ENCODE data around the gene KCNC3.

KCNC3 gene

DNA sequence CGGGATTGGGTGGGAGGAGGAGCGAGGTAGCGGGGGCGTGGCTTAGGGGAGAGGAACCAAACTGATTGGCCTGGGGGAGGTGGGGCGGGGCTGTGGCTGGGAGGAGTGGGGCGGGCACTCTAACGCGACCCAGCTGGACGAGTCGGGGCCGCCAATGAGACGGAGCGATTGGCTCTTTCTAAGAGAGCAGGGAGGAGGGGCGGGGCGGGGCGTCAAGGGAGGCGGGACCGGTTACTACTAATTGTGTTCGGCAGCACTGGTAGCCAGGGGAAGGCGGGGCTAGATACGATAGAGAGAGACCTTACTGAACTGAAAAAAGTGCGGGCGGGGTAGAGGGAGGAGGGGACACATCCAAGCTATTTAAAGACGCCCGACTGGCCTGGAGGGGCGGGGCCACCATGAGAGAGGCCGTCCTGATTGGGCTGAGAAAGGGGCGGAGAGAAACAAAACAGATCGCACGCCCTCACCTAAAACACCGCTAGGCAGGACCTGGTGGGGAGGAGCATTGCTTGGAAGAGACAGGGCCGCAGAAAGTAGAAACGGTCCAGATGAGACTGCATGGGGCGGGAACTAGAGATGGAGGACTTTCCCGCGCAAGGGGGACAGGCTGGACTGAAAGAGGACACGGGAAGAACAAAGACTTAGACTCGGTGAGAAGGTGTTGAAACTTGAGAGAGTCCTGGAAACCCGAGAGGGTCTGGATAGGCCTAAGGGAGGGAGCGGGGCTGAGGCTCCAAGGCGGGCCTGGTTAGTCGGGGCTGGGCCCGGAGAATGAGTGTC is at the start of gene KCNC3:
KCNC3 (minus strand) TSS at position 232 of the 780 bp plus-strand sequence. CDS start 295 bp downstream, outside the sequence.
- peak; percentile 38 to 87 for DNase-seq (ENCODE audit: low read depth in 2 of 2, low spot score in 1 of 2)

GRCh38 chr19:50378863-50379236 is 49.7 kb upstream of the KCNC3 start:
- DNase-seq (ENCODE audit: low read depth in 2 of 2, low spot score in 1 of 2) = no peak

DNA sequence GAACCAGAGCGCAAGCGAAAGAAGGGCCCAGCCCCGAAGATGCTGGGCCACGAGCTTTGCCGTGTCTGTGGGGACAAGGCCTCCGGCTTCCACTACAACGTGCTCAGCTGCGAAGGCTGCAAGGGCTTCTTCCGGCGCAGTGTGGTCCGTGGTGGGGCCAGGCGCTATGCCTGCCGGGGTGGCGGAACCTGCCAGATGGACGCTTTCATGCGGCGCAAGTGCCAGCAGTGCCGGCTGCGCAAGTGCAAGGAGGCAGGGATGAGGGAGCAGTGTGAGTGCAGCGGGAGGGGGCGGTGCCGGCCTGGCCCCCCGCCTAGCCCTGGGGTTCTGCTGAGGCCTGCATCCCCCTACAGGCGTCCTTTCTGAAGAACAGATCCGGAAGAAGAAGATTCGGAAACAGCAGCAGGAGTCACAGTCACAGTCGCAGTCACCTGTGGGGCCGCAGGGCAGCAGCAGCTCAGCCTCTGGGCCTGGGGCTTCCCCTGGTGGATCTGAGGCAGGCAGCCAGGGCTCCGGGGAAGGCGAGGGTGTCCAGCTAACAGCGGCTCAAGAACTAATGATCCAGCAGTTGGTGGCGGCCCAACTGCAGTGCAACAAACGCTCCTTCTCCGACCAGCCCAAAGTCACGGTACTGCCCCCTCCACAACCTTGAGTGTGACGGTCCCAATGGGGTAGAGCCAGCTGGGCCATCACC is 49.1 kb upstream of the KCNC3 start:
- no peak for DNase-seq (ENCODE audit: low read depth in 2 of 2, low spot score in 1 of 2)

- no peak for DNase-seq (ENCODE audit: low read depth in 2 of 2, low spot score in 1 of 2)
Observed at GRCh38 chr19:50377517-50377916, 48.3 kb upstream of the KCNC3 start.

DNA sequence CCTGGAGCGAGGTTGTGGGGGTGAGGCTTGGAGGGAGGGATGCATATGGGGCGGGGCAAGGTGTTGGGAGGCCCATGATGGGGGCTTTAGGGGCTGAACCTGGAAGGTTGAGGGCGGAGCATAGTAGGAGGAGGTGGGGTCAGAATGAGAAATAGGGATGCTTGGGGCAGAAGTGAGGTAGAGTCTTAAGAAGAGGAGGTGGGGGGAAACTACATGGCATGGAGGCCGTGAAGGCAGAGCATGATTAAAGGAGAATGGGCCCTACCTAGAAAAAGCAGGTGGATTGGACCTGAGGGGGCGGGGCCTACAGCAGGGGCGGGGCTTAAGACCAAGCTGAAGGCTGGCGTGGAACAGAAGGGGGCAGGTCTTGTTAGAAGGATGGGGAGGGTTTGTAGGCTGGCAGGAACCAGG is 47.9 kb upstream of the KCNC3 start:
- DNase-seq (ENCODE audit: low read depth in 2 of 2, low spot score in 1 of 2) = no peak

DNA sequence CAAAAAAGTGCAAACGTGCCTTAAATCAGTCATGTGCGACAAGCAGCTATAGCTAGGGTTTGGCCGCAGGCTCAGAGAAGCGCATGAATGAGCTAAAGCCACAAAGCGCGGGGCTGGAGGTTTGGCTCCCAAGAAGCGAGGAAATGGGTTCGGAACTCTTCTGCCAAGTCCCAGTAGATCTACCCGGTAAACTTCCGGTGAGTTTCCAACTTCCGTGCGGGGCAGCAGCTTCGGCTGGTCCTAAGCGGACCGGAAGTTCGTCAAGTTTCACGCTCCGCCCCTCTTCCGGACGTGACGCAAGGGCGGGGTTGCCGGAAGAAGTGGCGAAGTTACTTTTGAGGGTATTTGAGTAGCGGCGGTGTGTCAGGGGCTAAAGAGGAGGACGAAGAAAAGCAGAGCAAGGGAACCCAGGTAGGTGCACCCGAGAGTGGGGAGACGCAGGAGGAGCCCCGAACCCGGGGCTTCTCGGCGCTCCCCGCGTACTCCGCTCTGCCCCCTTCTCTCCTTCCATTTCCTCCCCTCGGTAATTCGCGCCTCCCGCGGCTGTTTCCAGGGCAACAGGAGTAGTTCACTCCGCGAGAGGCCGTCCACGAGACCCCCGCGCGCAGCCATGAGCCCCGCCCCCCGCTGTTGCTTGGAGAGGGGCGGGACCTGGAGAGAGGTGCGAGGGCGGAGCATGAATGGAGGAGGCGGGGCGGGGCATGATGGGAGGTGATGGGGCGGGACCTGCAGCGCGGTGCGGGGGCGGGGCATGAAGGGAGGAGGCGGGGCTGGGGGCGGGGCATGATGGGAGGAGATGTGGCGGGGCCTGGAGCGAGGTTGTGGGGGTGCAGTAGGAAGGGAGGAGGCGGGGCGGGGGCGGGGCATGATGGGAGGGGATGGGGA is 47.2 kb upstream of the KCNC3 start, which contains the start of gene NR1H2:
NR1H2 (plus strand) TSS at position 292 of the 885 bp plus-strand sequence. CDS start 1,149 bp downstream, outside the sequence.
- DNase-seq (ENCODE audit: low read depth in 2 of 2, low spot score in 1 of 2) = peak; percentile 87 to 97

DNA sequence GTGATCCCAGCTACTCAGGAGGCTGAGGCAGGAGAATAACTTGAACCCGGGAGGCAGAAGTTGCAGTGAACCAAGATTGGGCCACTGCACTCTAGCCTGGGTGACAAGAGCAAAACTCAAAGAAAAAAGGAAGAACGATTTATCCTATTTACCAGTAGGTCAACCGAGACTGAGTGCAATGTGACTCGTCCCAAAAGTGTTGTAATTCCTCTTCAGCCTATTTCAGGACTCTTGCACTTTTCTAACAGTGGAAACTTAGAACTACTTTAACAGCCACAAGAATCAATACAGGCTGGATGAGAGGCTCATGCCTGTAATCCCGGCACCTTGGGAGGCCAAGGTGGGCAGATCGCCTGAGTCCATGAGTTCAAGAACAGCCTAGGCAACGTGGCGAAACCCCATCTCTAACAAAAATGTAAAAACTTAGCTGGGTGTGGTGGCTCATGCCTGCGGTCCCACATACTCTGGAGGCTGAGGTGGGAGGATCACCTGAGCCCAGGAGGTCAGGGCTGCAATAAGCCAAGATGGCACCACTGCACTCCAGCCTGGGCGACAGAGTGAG is 42.8 kb upstream of the KCNC3 start:
- DNase-seq (ENCODE audit: low read depth in 2 of 2, low spot score in 1 of 2) = no peak

- DNase-seq (ENCODE audit: low read depth in 2 of 2, low spot score in 1 of 2) = peak; percentile 43 to 59
Observed at GRCh38 chr19:50368649-50369570, 39.7 kb upstream of the KCNC3 start.

DNA sequence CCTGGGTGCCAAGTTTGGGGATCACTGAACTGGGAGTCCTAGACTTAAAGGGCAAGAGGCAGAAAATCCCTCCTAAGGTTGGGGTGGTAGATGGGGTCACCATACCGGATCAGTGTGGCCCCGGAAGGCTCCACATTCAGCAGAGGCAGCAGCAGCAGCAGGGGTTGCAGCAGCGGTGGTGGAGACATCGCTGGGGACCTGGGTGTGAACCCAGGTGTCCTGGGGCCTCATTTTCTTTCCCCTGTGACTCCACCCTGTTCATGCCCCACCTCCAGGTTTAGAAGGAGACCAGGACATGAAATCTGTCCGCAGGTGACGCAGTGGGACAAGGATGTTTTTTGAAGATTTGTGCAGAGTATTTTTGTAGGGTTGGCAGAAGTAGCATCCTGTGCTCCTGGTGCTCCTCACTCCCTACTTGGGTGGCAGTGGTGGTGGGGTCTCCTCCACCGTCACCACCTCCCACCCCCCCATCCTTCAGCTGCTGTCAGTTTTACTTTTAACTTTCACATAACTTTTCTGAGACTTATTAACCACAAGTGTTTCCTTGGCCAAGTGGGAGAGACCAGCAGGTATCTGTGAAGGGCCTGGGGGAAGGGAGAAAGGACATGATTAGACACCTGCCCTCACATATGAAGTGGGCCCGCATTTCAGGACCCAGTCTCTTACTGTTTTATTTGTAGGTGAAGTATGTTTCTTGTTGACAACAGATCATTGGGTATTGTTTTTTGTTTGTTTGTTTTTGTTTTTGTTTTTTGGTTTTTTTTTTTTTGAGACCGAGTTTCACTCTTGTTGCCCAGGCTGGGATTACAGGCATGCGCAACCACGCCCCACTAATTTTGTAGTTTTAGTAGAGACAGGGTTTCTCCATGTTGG is 36.5 kb upstream of the KCNC3 start, which contains the start of gene NAPSA:
NAPSA (minus strand) TSS at position 206 of the 873 bp plus-strand sequence; CDS start at position 188, 18 bp downstream.
- no peak for DNase-seq (ENCODE audit: low read depth in 2 of 2, low spot score in 1 of 2)

GRCh38 chr19:50362656-50363424 is 33.7 kb upstream of the KCNC3 start:
- DNase-seq (ENCODE audit: low read depth in 2 of 2, low spot score in 1 of 2) = no peak

- no peak for DNase-seq (ENCODE audit: low read depth in 2 of 2, low spot score in 1 of 2)
Observed at GRCh38 chr19:50362030-50362412, 32.8 kb upstream of the KCNC3 start.

GRCh38 chr19:50361290-50362029 is 32.3 kb upstream of the KCNC3 start:
- no peak for DNase-seq (ENCODE audit: low read depth in 2 of 2, low spot score in 1 of 2)

DNA sequence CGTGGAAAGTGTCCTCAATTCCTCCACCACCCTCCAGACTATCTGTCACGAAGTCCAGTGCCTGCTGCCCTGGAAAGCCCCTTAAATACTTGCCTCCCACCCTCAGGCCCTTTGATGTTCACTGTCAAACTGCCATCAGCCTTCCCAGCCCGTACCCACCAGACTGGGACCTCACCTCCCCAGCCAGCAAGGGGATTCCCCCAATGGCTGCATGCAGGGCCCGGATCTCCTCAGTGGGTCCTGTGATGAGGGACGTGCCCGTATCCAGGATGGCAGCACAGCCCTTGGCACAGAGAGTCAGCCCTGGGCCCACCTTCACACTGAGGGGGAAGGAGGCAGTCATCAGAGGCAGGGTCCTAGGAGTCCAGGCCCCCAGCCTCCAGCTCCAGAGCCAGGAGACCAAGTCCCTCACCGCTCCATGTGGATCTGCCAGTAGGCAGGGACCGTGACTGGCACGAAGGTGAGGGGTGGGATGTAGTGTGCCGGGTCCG is 30.2 kb upstream of the KCNC3 start:
- no peak for DNase-seq (ENCODE audit: low read depth in 2 of 2, low spot score in 1 of 2)

- DNase-seq (ENCODE audit: low read depth in 2 of 2, low spot score in 1 of 2) = peak; percentile 41 to 72
Observed at GRCh38 chr19:50358483-50359327, 29.5 kb upstream of the KCNC3 start.

DNA sequence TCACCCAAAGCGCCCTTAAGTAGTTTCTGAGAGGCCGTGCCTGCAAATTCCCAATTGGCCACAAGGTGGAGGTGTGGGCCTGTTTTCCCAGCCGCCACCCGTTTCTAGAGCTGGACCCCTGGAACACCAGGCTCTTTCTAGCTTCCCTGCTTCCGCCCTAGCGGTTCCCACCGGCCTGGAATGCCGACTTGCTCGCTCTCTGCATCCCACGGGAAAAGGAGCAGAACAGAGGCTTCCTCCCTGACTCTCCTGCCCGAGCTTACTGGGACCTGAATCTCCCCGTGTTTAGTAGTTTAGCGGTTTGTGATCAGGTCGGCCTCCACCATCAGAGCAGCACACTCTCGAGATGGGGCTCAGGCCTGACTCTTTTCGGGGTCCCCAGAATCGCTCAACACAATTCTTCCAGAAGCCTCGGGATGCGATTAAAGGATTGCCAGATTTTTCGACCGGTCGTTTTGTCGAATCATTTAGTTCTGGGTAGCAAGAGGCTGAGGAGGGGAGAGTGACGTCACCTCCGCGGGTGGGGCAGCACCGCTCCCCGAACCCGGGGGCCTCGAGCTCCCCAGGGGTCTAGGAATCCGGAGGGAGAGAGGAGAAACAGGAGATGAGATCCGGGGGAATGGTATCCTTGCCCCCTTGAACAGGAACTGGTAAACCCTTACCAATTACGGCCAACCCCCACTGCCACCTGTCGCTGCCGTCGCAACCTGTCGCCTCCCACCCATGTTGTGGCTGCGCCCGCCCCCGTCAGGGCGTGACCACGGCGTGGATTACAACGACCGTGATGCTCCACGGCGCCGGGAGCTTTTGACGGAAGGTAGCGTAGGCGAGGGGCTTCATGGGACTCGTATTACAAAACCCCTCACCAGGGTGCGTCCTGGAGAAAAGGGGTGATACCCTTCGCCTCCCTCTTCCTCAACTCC is 28.3 kb upstream of the KCNC3 start:
- DNase-seq (ENCODE audit: low read depth in 2 of 2, low spot score in 1 of 2) = peak; percentile 64 to 75

Data from stimulated activated CD8-positive, alpha-beta memory T cell treated with anti-CD3 and anti-CD28 coated beads, Interleukin-4, amount 100 ng/mL, for 1 hour (primary cell).